ENCODE data around the gene XKR7. TPM values are rescaled to one million over a fixed set of nuclear protein-coding genes. Genes with fewer than 3 reads are reported as not detected.

Gene XKR7
- total RNA-seq, 4 donors from 2014 or later = not detected

DNA sequence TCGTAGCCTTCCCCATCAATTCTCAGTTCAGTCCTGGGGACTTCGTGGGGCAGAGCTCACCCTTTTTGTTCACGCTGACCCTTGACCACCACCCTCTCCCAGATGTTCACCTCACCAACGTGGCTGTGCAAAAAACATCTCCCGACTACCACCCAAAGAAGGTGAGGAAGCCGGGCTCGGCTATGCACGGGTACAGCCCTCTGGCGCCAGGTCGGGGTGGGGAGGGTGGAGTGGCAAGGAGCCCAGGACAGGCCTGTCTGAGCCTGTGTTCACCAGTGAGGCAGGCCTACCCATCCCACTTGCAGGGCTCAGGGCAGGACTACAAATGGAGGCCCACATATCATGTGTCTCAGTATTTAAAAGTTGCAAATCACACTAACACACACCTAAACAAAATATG is 34.3 kb upstream of the XKR7 start:
- 90% methylated on average over 10 of the region's 10 CpGs for WGBS
- intact Hi-C loops (cut with DNase I) = no loop called here
- H3K27ac ChIP-seq (replicated peaks in 1 of 4) = no peak overlapping the region
- no peaks in the 10 kb centered on the region for H3K4me1 ChIP-seq
- no peaks in the 10 kb centered on the region for H3K9me3 ChIP-seq
- DNase-seq (ENCODE audit: extremely low spot score) = no peak
- H3K36me3 ChIP-seq = no peaks in the 10 kb centered on the region
- peaks cover 0 to 5% (median 0%) of the 10 kb centered on the region in 4 donors for H3K27me3 ChIP-seq
- no peak for TF ChIP-seq POLR2AphosphoS5 (IDR thresholded peaks at IDR 0.05)
- TF ChIP-seq POLR2A (IDR thresholded peaks at IDR 0.05; ENCODE audit: low read depth) = no peak
- no peak overlapping the region for H3K4me3 ChIP-seq

DNA sequence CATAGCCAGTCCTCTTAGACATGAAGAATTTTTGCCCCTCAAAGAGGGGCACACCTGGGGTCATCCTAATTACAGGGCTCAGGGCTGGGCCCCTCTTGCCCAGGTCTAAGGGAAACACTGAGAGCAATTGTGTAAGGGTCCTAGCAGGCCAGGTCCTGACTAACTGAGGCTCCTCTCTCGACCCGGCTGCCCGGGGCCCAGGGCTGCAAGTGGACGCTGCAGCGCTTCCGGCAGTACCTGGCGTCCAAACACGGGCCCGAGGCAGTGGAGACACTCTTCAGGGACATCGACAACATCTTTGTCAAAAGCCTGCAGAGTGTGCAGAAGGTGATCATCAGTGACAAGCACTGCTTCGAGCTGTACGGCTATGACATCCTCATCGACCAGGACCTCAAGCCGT is 33.5 kb upstream of the XKR7 start:
- Histone ChIP-seq H3K4me3 (no peak overlapping the region), H3K27me3 (peaks cover 0 to 5% (median 0%) of the 10 kb centered on the region in 4 donors), H3K36me3 (no peaks in the 10 kb centered on the region), H3K27ac (replicated peaks in 1 of 4) (no peak overlapping the region), H3K9me3 (no peaks in the 10 kb centered on the region), H3K4me1 (no peaks in the 10 kb centered on the region)
- intact Hi-C loops (cut with DNase I) = no loop called here
- 90% methylated on average over 12 of the region's 14 CpGs for WGBS
- DNase-seq (ENCODE audit: extremely low spot score) = no peak
- no peak for TF ChIP-seq EP300 (IDR thresholded peaks at IDR 0.05)
- TF ChIP-seq POLR2A (IDR thresholded peaks at IDR 0.05; ENCODE audit: low read depth) = no peak
- TF ChIP-seq, protein P1, sequence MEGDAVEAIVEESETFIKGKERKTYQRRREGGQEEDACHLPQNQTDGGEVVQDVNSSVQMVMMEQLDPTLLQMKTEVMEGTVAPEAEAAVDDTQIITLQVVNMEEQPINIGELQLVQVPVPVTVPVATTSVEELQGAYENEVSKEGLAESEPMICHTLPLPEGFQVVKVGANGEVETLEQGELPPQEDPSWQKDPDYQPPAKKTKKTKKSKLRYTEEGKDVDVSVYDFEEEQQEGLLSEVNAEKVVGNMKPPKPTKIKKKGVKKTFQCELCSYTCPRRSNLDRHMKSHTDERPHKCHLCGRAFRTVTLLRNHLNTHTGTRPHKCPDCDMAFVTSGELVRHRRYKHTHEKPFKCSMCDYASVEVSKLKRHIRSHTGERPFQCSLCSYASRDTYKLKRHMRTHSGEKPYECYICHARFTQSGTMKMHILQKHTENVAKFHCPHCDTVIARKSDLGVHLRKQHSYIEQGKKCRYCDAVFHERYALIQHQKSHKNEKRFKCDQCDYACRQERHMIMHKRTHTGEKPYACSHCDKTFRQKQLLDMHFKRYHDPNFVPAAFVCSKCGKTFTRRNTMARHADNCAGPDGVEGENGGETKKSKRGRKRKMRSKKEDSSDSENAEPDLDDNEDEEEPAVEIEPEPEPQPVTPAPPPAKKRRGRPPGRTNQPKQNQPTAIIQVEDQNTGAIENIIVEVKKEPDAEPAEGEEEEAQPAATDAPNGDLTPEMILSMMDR (IDR thresholded peaks at IDR 0.05) = no peak
- TF ChIP-seq POLR2AphosphoS5 (IDR thresholded peaks at IDR 0.05) = no peak

DNA sequence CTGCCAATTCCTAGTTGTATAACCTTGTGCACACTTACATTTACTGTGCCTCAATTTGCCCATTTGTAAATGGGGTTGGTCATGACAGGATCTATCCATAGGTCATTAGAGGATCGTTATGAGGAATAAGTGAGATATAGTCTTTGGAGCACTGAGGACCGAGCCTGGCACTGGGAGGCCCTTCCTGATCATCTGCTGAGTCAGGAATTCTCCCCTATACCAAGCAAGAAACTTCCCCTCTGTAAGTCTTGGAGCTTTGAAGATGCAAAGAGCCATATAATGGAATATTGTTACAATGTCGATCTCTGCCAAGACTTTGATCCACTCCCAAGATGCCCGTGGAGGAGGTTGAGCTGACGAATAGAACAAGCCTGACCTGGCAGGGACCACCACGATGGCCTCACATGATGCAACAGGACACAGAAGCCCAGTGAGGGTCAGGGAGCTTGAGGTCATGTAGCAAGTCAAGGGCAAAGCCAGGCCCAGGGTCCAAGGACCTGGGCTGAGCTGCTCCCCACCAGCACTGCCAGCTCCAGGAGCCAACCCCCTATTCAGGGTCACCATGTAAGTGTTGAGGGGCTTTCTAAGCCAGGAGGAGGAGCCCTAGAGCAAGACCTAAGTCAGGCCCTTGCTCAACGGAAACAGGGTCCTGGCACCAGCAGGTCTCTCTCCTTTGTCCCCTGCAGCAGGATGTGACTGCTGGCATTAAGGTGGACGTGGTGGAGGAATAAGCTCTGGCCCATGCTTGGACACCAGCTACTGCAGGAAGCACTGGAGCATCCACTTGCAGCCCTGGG is 32.8 kb upstream of the XKR7 start:
- intact Hi-C loops (cut with DNase I) = no loop called here
- Histone ChIP-seq H3K36me3 (no peaks in the 10 kb centered on the region), H3K9me3 (no peaks in the 10 kb centered on the region), H3K27me3 (peaks cover 0 to 5% (median 0%) of the 10 kb centered on the region in 4 donors), H3K27ac (replicated peaks in 1 of 4) (no peak overlapping the region), H3K4me3 (no peak overlapping the region), H3K4me1 (no peaks in the 10 kb centered on the region)
- no peak for DNase-seq (ENCODE audit: extremely low spot score)
- WGBS = 69% methylated on average over 7 of the region's 8 CpGs
- no peak for TF ChIP-seq EP300 (IDR thresholded peaks at IDR 0.05)
- no peak for TF ChIP-seq POLR2AphosphoS5 (IDR thresholded peaks at IDR 0.05)
- TF ChIP-seq POLR2A (IDR thresholded peaks at IDR 0.05; ENCODE audit: low read depth) = no peak
- TF ChIP-seq, protein P1 (IDR thresholded peaks at IDR 0.05) = no peak

DNA sequence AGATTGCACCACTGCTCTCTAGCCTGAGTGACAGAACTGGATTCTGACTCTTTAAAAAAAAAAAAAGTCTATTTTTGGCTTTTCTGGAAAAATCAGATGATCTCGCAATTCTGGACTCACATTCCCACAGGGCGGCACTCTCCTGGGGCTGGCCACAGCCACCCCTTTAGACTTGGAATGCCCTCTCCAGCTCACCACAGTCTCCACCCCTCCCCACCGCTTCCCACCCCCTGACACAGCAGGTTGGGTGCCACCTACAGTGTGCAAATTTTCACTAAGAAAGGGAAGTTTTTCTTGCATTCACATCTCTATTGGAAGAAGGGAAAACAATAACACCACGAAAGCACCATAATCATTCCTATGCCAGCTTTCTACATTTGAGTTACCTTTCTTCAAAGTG is 31.5 kb upstream of the XKR7 start:
- Histone ChIP-seq H3K9me3 (no peaks in the 10 kb centered on the region), H3K27ac (replicated peaks in 1 of 4) (no peak overlapping the region), H3K4me1 (no peaks in the 10 kb centered on the region), H3K27me3 (peaks cover 0 to 1% (median 0%) of the 10 kb centered on the region in 4 donors), H3K36me3 (no peaks in the 10 kb centered on the region), H3K4me3 (no peak overlapping the region)
- intact Hi-C loops (cut with DNase I) = no loop called here
- DNase-seq (ENCODE audit: extremely low spot score) = no peak
- WGBS = 72% methylated on average over 4 of the region's 4 CpGs
- TF ChIP-seq POLR2A (IDR thresholded peaks at IDR 0.05; ENCODE audit: low read depth) = no peak
- TF ChIP-seq, protein P1 (IDR thresholded peaks at IDR 0.05) = no peak
- no peak for TF ChIP-seq POLR2AphosphoS5 (IDR thresholded peaks at IDR 0.05)
- TF ChIP-seq EP300 (IDR thresholded peaks at IDR 0.05) = no peak

DNA sequence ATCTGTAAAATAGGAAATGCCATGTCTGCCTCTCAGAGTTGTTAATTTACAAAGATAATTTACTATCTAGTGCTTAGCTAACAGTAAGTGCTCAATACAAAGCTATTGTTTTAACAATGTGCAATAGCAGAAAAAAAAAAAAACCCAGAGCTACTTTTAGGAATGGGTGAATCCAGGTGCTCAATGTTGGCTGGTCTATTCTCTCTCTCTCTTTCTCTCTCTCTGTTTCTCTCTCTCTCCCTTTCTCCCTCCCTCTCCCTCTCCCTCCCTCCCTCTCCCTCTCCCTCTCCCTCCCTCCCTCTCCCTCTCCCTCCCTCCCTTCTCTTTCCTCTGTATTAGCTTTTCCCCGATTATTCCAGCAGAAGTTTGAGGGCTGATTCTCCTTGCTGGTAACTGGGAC is 30.1 kb upstream of the XKR7 start:
- H3K4me1 ChIP-seq = peaks cover 2 to 7% (median 4%) of the 10 kb centered on the region in 4 donors
- H3K36me3 ChIP-seq = peaks cover 0 to 8% (median 3%) of the 10 kb centered on the region in 4 donors
- no peaks in the 10 kb centered on the region for H3K9me3 ChIP-seq
- intact Hi-C loops (cut with DNase I) = no loop called here
- 33% methylated on average over 1 of the region's 1 CpG for WGBS
- TF ChIP-seq, protein P1 (IDR thresholded peaks at IDR 0.05) = no peak
- TF ChIP-seq POLR2A (IDR thresholded peaks at IDR 0.05; ENCODE audit: low read depth) = no peak
- TF ChIP-seq POLR2AphosphoS5 (IDR thresholded peaks at IDR 0.05) = no peak
- TF ChIP-seq EP300 (IDR thresholded peaks at IDR 0.05) = no peak
- H3K27me3 ChIP-seq = no peaks in the 10 kb centered on the region
- DNase-seq (ENCODE audit: extremely low spot score) = no peak
- no peak overlapping the region for H3K4me3 ChIP-seq
- no peak overlapping the region for H3K27ac ChIP-seq (replicated peaks in 1 of 4)

All from esophagus muscularis mucosa (tissue), 4 donors.